Measurements from ENCODE around the gene CAMK4.

DNA sequence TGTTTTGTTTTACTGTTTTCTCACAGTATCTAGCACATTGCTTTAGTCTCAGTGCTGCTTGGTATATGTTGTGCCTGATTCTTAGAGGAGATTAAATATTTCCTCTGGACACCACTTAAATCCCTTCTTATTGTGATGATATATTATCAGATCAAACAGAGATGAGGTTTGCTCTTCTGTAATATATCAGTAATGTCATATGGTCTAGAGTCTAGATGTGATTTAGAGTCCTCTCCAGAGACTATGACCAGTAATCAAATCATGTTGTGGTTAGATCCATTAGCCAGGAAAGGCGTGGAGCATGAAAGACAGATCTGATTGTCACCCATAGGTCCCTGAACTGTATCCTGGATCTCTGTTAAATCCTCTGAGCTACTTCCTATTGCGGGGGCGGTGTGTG lies 24.4 kb downstream of the CAMK4 start:
- TF ChIP-seq, protein P1, sequence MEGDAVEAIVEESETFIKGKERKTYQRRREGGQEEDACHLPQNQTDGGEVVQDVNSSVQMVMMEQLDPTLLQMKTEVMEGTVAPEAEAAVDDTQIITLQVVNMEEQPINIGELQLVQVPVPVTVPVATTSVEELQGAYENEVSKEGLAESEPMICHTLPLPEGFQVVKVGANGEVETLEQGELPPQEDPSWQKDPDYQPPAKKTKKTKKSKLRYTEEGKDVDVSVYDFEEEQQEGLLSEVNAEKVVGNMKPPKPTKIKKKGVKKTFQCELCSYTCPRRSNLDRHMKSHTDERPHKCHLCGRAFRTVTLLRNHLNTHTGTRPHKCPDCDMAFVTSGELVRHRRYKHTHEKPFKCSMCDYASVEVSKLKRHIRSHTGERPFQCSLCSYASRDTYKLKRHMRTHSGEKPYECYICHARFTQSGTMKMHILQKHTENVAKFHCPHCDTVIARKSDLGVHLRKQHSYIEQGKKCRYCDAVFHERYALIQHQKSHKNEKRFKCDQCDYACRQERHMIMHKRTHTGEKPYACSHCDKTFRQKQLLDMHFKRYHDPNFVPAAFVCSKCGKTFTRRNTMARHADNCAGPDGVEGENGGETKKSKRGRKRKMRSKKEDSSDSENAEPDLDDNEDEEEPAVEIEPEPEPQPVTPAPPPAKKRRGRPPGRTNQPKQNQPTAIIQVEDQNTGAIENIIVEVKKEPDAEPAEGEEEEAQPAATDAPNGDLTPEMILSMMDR (IDR thresholded peaks at IDR 0.05), result no peak
- TF ChIP-seq POLR2A (IDR thresholded peaks at IDR 0.05), result no peak
